H1 (cell line): Measurements from ENCODE around the gene B4GALNT3. TPM values are rescaled to one million over a fixed set of nuclear protein-coding genes. Genes with fewer than 3 reads are reported as not detected.

Experiments
- CTCF ChIA-PET: fragments of 300-600 bp; sonication (Branson Sonifier 250); formaldehyde crosslinking; loops from one replicate; lab custom pipeline; 2021; ENCODE audit not compliant: partially characterized antibody; lab: Charles Lee
- POLR2A ChIA-PET: fragments of 300-600 bp; sonication (Branson Sonifier 250); formaldehyde crosslinking; loops from one replicate; lab custom pipeline; 2021; ENCODE audit warnings: inconsistent platforms; ENCODE audit not compliant: partially characterized antibody; lab: Charles Lee
- DNase-seq, 2 experiments: peaks; one replicate each; pipeline versions ENCODE4 v3.0.0 to v3.0.0-alpha.2; 2010 to 2022; ENCODE audit warnings: low spot score in 2 of 2, low read depth in 1 of 2, mixed read lengths in 1 of 2
- FAIRE-seq: peaks from 2 replicates; lab custom pipeline; 2011; peaks lifted over from hg19 to GRCh38; lab: Jason Lieb, UNC
- H2AFZ ChIP-seq: 2 replicates; pipeline ENCODE4 v1.8.1; 2012; ENCODE audit warnings: low read length, inconsistent platforms
- H2AK5ac ChIP-seq: 2 replicates; pipeline ENCODE4 v1.6.1; 2013; ENCODE audit warnings: low read depth, low read length
- H2BK120ac ChIP-seq: replicated peaks from 2 replicates; pipeline ENCODE3; 2013; ENCODE audit warnings: low read depth, low read length, inconsistent platforms
- H2BK12ac ChIP-seq: 2 replicates; pipeline ENCODE4 v1.6.1; 2013; ENCODE audit warnings: low read depth, low read length
- H2BK15ac ChIP-seq: 2 replicates; pipeline ENCODE4 v1.6.1; 2013; ENCODE audit warnings: low read length
- H2BK20ac ChIP-seq: 2 replicates; pipeline ENCODE4 v1.6.1; 2013; ENCODE audit warnings: low read length
- H2BK5ac ChIP-seq: 2 replicates; pipeline ENCODE4 v1.6.1; 2013; ENCODE audit warnings: low read depth, low read length
- H3K14ac ChIP-seq: 2 replicates; pipeline ENCODE4 v1.6.1; 2013; ENCODE audit warnings: inconsistent platforms; ENCODE audit not compliant: insufficient read length
- H3K18ac ChIP-seq: 2 replicates; pipeline ENCODE4 v1.6.1; 2013; ENCODE audit warnings: low read length; ENCODE audit errors: extremely low read depth
- H3K23ac ChIP-seq: 2 replicates; pipeline ENCODE4 v1.6.1; 2013; ENCODE audit warnings: inconsistent platforms; ENCODE audit not compliant: insufficient read length
- H3K23me2 ChIP-seq: 2 replicates; pipeline ENCODE4 v1.6.1; 2013; ENCODE audit warnings: low read depth, low read length
- H3K27ac ChIP-seq: 2 replicates; pipeline ENCODE4 v1.6.1; 2011; ENCODE audit warnings: low read depth, low read length, inconsistent platforms
- H3K27me3 ChIP-seq, 4 experiments: replicated peaks in 1 of 4; 1 replicate in 1 of 4; 2 replicates in 3 of 4; pipeline versions ENCODE4 v1.6.1 to v1.8.1; 2011 to 2013; ENCODE audit warnings: low read length in 3 of 4, mild to moderate bottlenecking in 3 of 4, inconsistent platforms in 2 of 4, mixed read lengths in 2 of 4, moderate library complexity in 1 of 4; ENCODE audit not compliant: control insufficient read depth in 3 of 4, insufficient read depth in 3 of 4; ENCODE audit errors: extremely low read depth in 1 of 4
- H3K36me3 ChIP-seq, 4 experiments: 2 replicates each; pipeline versions ENCODE4 v1.6.1 to v1.8.1; 2011 to 2013; ENCODE audit warnings: mild to moderate bottlenecking in 4 of 4, low read length in 3 of 4, moderate library complexity in 2 of 4, control low read depth in 1 of 4, inconsistent platforms in 1 of 4; ENCODE audit not compliant: insufficient read depth in 4 of 4, control insufficient read depth in 2 of 4
- H3K4ac ChIP-seq: replicated peaks from 2 replicates; pipeline ENCODE3; 2013; ENCODE audit warnings: low read length, low read depth, mixed read lengths, inconsistent platforms; ENCODE audit not compliant: insufficient read length
- H3K4me1 ChIP-seq, 4 experiments: replicated peaks in 1 of 4; 1 replicate in 1 of 4; 2 replicates in 3 of 4; pipeline versions ENCODE4 v1.6.1 to v1.8.1; 2011 to 2013; ENCODE audit warnings: low read length in 3 of 4, inconsistent platforms in 2 of 4, mixed read lengths in 1 of 4; ENCODE audit not compliant: insufficient read depth in 4 of 4, control insufficient read depth in 3 of 4
- H3K4me2 ChIP-seq, 2 experiments: 2 replicates each; pipeline versions ENCODE4 v1.6.1 to v1.8.1; 2011 to 2013; ENCODE audit warnings: low read depth in 2 of 2, low read length in 2 of 2, control low read depth in 1 of 2, inconsistent platforms in 1 of 2, mild to moderate bottlenecking in 1 of 2; ENCODE audit not compliant: insufficient read depth in 1 of 2
- H3K4me3 ChIP-seq, 4 experiments: fragments of 200-600, 300-600 bp in 1 of 4; sonication (generic), shearing (Covaris generic), sonication (Bioruptor Twin) in 1 of 4; 2 replicates each; pipeline versions ENCODE4 v1.5.1 to v1.8.1; 2011 to 2016; ENCODE audit warnings: low read length in 4 of 4, low read depth in 3 of 4, control low read depth in 2 of 4, inconsistent platforms in 2 of 4, mild to moderate bottlenecking in 2 of 4, mixed read lengths in 1 of 4, moderate library complexity in 1 of 4; ENCODE audit not compliant: insufficient read depth in 2 of 4; ENCODE audit errors: extremely low read depth in 1 of 4
- H3K56ac ChIP-seq: replicated peaks from 2 replicates; pipeline ENCODE3; 2013; ENCODE audit warnings: low read depth, mild to moderate bottlenecking, mixed read lengths, low read length, inconsistent platforms; ENCODE audit not compliant: insufficient read length
- H3K79me1 ChIP-seq: 2 replicates; pipeline ENCODE4 v1.6.1; 2013; ENCODE audit warnings: low read depth, low read length, control low read depth
- H3K79me2 ChIP-seq, 2 experiments: 2 replicates each; pipeline versions ENCODE4 v1.6.1 to v1.8.1; 2012 to 2013; ENCODE audit warnings: low read length in 2 of 2, mild to moderate bottlenecking in 2 of 2, inconsistent platforms in 1 of 2; ENCODE audit not compliant: insufficient read depth in 2 of 2, control insufficient read depth in 1 of 2
- H3K9ac ChIP-seq, 4 experiments: replicated peaks in 1 of 4; 1 replicate in 1 of 4; 2 replicates in 3 of 4; pipeline versions ENCODE4 v1.6.1 to v1.8.1; 2011 to 2013; ENCODE audit warnings: low read depth in 3 of 4, low read length in 3 of 4, control low read depth in 2 of 4, mild to moderate bottlenecking in 2 of 4, moderate library complexity in 2 of 4, inconsistent platforms in 1 of 4; ENCODE audit errors: extremely low read depth in 1 of 4
- H3K9me3 ChIP-seq, 2 experiments: 2 replicates each; pipeline versions ENCODE4 v1.6.1 to v1.8.1; 2012 to 2013; ENCODE audit warnings: mild to moderate bottlenecking in 2 of 2, moderate library complexity in 2 of 2, control low read depth in 1 of 2, inconsistent platforms in 1 of 2, low read depth in 1 of 2, low read length in 1 of 2, mixed read lengths in 1 of 2; ENCODE audit not compliant: insufficient read depth in 2 of 2
- H4K20me1 ChIP-seq, 2 experiments: replicated peaks in 1 of 2; 2 replicates each; pipeline versions ENCODE3 to v1.8.1; 2011 to 2013; ENCODE audit warnings: inconsistent platforms in 2 of 2, low read length in 2 of 2, mild to moderate bottlenecking in 1 of 2; ENCODE audit not compliant: insufficient read depth in 2 of 2, control insufficient read depth in 1 of 2
- H4K5ac ChIP-seq: 2 replicates; pipeline ENCODE4 v1.6.1; 2013; ENCODE audit warnings: low read length, low read depth, mixed read lengths, inconsistent platforms; ENCODE audit not compliant: insufficient read length
- H4K8ac ChIP-seq: 2 replicates; pipeline ENCODE4 v1.8.0; 2013; ENCODE audit warnings: mild to moderate bottlenecking, moderate library complexity, low read length, inconsistent platforms; ENCODE audit not compliant: insufficient read depth; ENCODE audit errors: extremely low read depth
- H4K91ac ChIP-seq: replicated peaks from 2 replicates; pipeline ENCODE3; 2013; ENCODE audit warnings: low read length, mixed read lengths, inconsistent platforms; ENCODE audit not compliant: insufficient read length
- BACH1 ChIP-seq: IDR thresholded peaks from 2 replicates; pipeline ENCODE4 v1.6.1; 2012; ENCODE audit warnings: low read length, improper control_type of control experiment
- HDAC2 ChIP-seq, 2 experiments: fragments of 300-600 bp in 1 of 2; sonication (generic) in 1 of 2; IDR thresholded peaks; 2 replicates each; pipeline ENCODE4 v1.6.1; 2011 to 2012; ENCODE audit warnings: low read depth in 2 of 2, low read length in 2 of 2, mild to moderate bottlenecking in 2 of 2, moderate library complexity in 2 of 2, borderline replicate concordance in 1 of 2, inconsistent platforms in 1 of 2
- NANOG ChIP-seq: IDR thresholded peaks from 2 replicates; pipeline ENCODE4 v1.6.1; 2011; ENCODE audit warnings: low read length, low read depth, mild to moderate bottlenecking, inconsistent platforms; ENCODE audit not compliant: insufficient read depth, poor library complexity, severe bottlenecking
- NRF1 ChIP-seq: IDR thresholded peaks from 2 replicates; pipeline ENCODE4 v1.6.1; 2011; ENCODE audit warnings: mild to moderate bottlenecking, low read depth, low read length, improper control_type of control experiment
- RBBP5 ChIP-seq: IDR thresholded peaks from 2 replicates; pipeline ENCODE4 v1.7.1; 2012; ENCODE audit warnings: low read depth, mild to moderate bottlenecking, inconsistent platforms, low read length, moderate library complexity, borderline replicate concordance
- RNF2 ChIP-seq: fragments of 200-900, 300-1000 bp; sonication (generic); IDR thresholded peaks from 2 replicates; pipeline ENCODE4 v1.7.1; 2016; ENCODE audit warnings: borderline replicate concordance, low read depth, mild to moderate bottlenecking, antibody characterized with exemption, low read length; ENCODE audit not compliant: poor library complexity, severe bottlenecking; ENCODE audit errors: missing control alignments
- SP4 ChIP-seq: IDR thresholded peaks from 2 replicates; pipeline ENCODE4 v1.6.1; 2012; ENCODE audit warnings: low read length, inconsistent platforms
- TAF1 ChIP-seq: IDR thresholded peaks from 2 replicates; pipeline ENCODE4 v1.6.1; 2011; ENCODE audit warnings: mild to moderate bottlenecking, low read depth, low read length
- WGBS, 2 experiments: shearing (Covaris generic) in 1 of 2; methylation state at CpG; one replicate each; pipeline versions ENCODE4 v1.1.6 to v1.1.7; 2013 to 2015; ENCODE audit warnings: low lambda C conversion rate in 2 of 2, mixed read lengths in 2 of 2, inconsistent platforms in 1 of 2, low coverage in 1 of 2, missing lambda C conversion rate in 1 of 2; ENCODE audit not compliant: insufficient replicate concordance in 2 of 2, insufficient coverage in 1 of 2, insufficient read length in 1 of 2; ENCODE audit errors: extremely low coverage in 1 of 2, missing lambda C conversion rate in 1 of 2; 5-methylcytosine and 5-hydroxymethylcytosine counted together
- polyA plus RNA-seq, 7 experiments: library from polyadenylated mRNA; depleted of rRNA in 3 of 7; stranded (reverse) in 5 of 7; unstranded in 2 of 7; fragments of >200 nt in 5 of 7; fragments of 200-250 nt in 2 of 7; gene quantifications; 1 replicate in 5 of 7; 2 replicates in 1 of 7; 4 replicates in 1 of 7; pipeline versions ENCODE4 v1.2.1 to v1.2.3, GENCODE V29; 2011 to 2013; ENCODE audit warnings: missing spikeins in 2 of 7, mixed read lengths in 2 of 7
- total RNA-seq: library from RNA; stranded (reverse); fragmentation: NEBNext Ultra II Directional; extraction: Animal tissue kit (Norgen Biotek cat#: 25700); gene quantifications from 2 replicates; pipeline ENCODE4 v1.2.1, GENCODE V29; 2021
- TF ChIP-seq, protein P1 (sequence below): IDR thresholded peaks from 2 replicates; pipeline ENCODE4 v1.6.1; 2012; ENCODE audit warnings: inconsistent platforms

Gene B4GALNT3
- total and polyA plus RNA-seq, 2 of the 8 experiments (the other 6 are each of a cell fraction or from before 2014, with no cell fraction given) = 12.5 to 20.3 TPM

- Histone ChIP-seq H3K56ac (no peak overlapping the region), H3K27ac (no peak overlapping the region), H2BK12ac (no peak overlapping the region), H3K4me1 (no peaks in the 10 kb centered on the region), H3K27me3 (no peaks in the 10 kb centered on the region; a peak in 2 of 7 replicates), H4K20me1 (no peaks in the 10 kb centered on the region), H3K4me3 (no peak overlapping the region), H2BK15ac (no peak overlapping the region), H4K5ac (no peak overlapping the region), H2AFZ (no peak overlapping the region), H4K91ac (no peak overlapping the region), H3K23me2 (no peaks in the 10 kb centered on the region), H3K79me1 (no peaks in the 10 kb centered on the region), H2BK5ac (no peak overlapping the region), H2BK120ac (no peak overlapping the region), H2BK20ac (no peak overlapping the region), H4K8ac (no peak overlapping the region), H2AK5ac (no peak overlapping the region), H3K4ac (no peak overlapping the region), H3K14ac (no peak overlapping the region), H3K9ac (no peak overlapping the region), H3K18ac (no peak overlapping the region), H3K79me2 (no peaks in the 10 kb centered on the region), H3K4me2 (no peak overlapping the region), H3K36me3 (no peaks in the 10 kb centered on the region), H3K9me3 (no peaks in the 10 kb centered on the region), H3K23ac (no peak overlapping the region)
- CTCF ChIA-PET = interaction anchor here (1.3 to 4.4 kb wide), 5 partner anchors 12 to 342 kb away, joined by 3 to 23 read pairs (median 6); no protein-coding TSS in a partner anchor
- POLR2A ChIA-PET = interaction anchor here (0.6 to 2.4 kb wide), 2 partner anchors 8 to 106 kb away, joined by 3 to 6 read pairs; no protein-coding TSS in a partner anchor
- 89% methylated on average over 7 of the region's 7 CpGs; no CpG with 5 or more reads in 1 of the 2 experiments for WGBS, 2 experiments
- FAIRE-seq (no peak), DNase-seq (no peak)
- TF ChIP-seq HDAC2 (IDR thresholded peaks at IDR 0.05; ENCODE audit: borderline replicate concordance in 1 of 2, low read depth in 2 of 2, low read length in 2 of 2) (no peak), NANOG (no peak), TAF1 (no peak), SP4 (no peak), BACH1 (no peak), RNF2 (no peak), RBBP5 (no peak), NRF1 (no peak)
- TF ChIP-seq, protein P1, sequence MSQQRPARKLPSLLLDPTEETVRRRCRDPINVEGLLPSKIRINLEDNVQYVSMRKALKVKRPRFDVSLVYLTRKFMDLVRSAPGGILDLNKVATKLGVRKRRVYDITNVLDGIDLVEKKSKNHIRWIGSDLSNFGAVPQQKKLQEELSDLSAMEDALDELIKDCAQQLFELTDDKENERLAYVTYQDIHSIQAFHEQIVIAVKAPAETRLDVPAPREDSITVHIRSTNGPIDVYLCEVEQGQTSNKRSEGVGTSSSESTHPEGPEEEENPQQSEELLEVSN = no peak
Measured at GRCh38 chr12:563787-564298, 104.1 kb downstream of the B4GALNT3 start.
